ENCODE measurements around the gene CMTM5.
A peak's percentile ranks its signal among the peaks of the same experiment; 100 is the strongest.
"Not testable (repeated sequence)": the region's sequence is repeated elsewhere in the genome, so short reads cannot be mapped to it uniquely, and the experiment has no call there.

CMTM5 gene

DNA sequence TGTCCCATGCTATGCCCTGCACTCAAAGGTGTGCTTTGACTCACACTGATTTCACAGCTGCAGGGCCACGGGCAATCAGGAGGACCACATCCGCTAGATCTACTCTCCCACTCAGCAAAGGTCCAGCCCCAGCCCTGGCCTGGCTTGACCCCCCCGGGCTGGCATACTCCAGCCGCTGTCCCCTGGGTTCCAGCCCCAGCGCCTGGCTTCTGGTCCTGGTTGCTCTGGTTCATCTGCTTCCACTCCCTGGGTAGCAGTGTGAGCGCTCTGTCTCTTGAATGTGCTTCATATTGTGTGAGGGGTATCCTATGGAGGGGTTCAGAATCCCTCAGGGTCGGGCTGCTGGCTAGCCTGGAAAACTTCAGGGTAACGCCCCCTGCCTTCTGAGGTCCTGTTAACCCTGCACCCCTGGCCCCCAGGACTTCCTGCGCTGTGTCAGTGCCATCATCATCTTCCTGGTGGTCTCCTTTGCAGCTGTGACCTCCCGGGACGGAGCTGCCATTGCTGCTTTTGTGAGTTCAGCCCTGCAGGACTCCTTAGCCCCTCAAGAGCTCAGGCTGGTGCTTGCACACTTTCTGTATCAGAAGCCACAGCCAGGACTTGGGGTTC is 1.9 kb downstream of the CMTM5 start:
- no peak for DNase-seq (ENCODE audit: low read depth in 3 of 3)

DNA sequence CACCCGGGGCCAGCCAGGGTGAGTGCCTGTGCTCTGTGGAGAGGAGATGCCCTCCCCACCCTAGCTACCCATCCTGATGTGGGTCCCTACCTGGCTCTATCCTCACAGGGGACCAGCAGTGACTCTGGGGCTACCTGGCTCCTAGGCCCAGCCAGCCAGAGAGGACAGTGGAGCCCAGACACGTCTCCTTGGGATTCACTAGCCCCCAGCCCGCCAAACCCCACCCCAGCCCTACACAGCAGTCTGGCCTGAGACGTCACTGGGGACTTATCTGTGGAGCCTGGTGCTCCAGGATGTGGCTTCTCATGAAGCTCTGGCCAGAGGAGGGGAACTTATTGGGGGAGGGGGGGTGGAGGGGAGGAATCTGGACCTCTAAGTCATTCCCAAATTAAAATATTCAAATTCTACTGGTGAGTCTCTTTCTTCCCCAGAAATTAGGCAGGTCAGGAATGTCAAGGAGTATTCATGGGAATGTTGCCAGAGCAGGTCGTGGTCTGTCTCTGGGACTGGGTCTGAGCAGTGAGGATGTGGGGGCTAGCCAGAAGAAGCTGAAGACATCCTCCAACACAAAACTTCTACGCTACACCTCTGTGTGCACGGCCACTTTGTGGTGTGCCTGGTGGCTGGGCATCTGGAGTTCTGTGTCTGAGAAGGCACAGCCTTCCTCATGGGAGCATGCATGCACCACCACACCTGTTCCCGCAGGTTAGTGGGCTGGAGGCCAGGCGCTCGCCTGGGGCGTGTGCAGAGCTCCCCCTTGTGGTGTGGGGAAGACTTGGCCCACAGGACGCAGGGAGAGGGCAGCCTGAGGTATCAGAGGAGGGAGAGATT is 2.7 kb downstream of the CMTM5 start:
- peak; percentile 41 to 57 (median 46) for DNase-seq (ENCODE audit: low read depth in 3 of 3)

DNA sequence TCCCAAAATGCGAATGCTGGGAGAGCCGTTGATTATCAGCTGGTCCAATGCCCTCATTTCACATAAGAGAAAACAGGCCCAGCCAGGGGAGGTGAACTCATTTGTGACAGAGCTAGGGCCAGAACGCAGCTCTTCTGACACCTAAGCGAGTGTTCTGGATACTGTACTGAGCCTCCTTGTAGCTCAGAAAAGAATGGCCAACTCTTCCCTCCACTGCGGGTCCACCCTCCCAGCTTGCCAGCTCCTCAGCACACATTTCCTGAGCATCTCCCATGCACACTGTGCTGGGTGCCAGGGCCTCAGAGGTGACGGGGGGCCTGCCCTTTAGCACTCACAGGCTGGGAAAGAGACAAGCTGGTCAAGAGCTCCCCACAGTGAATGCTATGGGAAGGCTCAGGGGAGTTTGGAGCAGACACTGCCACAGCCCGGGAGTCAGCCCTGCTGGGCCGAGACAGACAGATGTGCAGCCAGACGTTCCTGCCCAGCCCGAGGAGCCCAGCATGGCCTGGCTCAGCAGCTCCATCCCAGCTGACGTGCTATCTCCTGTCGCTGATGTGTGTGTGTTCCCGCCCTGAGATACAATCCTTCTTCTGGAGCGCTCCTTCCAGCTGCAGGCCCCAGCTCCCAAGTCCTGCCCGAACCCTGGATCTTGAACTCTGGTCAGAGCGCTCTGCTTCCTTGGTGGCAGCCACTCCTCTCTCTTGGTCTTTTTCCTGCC is 3.5 kb downstream of the CMTM5 start:
- no peak for DNase-seq (ENCODE audit: low read depth in 3 of 3)

DNA sequence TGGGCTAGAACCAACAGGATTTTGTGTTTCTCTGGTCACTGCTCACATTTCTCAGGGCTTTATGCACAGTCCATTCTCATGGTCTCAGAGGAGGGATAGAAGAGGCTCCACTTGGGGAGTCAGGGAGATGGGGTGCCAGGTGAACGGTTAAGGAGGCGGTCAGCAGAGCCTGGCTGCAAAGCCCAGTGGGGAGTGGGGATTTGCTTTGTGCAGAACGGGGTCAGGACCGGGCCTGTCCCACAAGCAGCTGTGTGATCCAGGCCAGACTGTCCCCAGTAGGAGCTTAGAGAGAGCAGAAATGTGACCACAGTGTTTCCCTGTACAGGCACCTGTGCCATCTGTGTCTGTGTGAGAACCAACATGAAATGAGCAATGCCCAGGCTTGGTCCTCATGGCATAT is 4.1 kb downstream of the CMTM5 start:
- no peak for DNase-seq (ENCODE audit: low read depth in 3 of 3)

DNA sequence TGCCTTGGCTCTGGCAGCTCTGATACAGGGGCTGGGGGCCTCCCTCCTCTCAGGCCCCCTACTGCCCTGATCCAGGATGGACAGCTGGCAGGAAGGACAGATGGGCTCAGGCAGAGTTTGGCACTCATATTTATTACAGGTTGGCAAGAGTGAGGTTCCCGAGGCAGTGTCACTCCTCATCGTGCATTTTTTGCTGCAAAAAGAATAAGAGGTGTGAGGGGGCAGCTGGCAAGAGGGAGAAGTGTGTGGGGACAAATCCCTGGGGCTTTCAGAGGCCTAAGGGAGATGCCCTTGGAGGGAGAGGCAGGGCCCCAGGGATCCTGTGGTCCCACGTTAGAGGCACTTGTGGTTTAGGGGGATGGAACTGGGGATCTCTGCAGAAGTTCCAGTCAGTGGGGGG is 5.0 kb downstream of the CMTM5 start:
- DNase-seq (ENCODE audit: low read depth in 3 of 3) = no peak

DNA sequence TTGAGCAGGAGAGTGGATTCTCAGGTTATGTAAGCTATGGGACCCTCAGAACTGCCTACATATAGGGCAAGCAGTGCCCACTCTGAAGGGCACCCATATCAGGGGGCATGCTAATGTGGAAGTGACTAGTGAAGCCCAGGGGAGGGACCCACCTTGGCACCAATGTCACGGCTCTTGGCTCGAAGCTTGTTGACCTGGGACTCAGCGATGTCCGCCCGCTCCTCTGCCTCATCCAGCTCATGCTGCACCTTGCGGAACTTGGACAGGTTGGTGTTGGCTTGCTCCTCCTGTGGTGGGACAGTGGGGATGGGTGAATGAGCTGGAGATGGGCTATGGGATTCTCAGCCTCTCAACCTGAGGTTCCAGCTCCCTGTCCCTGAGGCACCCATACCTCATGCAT is 5.4 kb downstream of the CMTM5 start:
- DNase-seq (ENCODE audit: low read depth in 3 of 3) = no peak

DNA sequence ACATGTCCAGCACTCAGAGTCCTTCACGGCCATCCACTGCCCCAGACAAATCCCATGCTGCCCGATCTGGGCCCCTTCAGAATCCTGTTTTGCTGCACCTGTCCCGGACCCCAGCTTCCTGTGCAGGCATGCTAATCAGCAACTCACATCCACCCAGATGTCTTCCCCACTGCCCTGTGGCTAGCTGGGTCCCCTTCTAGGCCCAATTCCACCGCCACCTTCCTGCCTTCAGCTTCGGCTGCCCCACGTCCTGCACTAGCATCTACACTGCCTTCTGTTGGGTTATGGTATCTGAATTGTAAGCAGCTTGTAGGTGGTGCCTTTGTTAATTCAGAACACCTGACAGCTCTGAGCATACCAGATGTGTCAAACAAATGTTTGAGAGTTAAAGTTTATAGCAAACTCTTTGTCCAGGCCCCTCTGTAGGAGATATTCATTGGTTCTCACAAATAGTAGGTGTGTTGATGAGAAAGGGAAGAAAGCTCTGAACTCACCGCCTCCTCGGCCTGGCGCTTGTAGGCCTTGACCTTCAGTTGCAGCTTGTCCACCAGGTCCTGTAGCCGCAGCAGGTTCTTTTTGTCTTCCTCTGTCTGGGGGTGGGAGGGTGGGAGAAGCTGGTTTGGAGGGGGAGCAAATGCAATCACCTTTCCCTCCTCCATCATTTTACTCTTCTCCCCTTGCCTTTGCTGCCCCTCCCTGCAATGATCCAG is 6.0 kb downstream of the CMTM5 start:
- DNase-seq (ENCODE audit: low read depth in 3 of 3) = no peak

DNA sequence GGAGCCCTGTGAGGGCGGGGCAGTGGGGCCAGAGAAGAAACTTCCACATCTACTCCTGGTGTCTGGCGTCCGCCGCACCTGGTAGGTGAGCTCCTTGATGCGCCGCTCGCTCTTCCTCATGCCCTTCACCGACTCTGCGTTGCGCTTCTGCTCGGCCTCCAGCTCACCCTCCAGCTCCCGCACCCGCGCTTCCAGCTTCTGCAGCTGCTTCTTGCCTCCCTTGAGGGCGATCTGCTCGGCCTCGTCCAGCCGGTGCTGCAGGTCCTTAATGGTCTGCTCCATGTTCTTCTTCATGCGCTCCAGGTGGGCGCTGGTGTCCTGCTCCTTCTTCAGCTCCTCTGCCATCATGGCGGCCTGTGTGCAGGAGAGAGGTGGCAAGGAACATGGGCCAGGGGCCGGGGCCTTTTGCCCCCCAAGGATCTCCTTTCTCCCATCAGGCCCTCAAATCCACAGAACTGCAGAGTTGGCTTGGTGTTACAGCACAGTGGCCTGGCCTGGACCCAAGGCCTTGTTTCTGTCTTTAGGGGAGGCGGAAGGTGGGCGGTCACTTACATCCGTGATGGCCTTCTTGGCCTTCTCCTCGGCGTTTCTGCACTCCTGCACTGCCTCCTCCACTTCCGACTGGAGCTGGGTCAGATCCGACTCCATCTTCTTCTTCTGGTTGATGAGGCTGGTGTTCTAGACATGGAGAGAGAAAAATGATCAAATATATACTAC is 7.7 kb downstream of the CMTM5 start:
- no peak for DNase-seq (ENCODE audit: low read depth in 3 of 3)

DNA sequence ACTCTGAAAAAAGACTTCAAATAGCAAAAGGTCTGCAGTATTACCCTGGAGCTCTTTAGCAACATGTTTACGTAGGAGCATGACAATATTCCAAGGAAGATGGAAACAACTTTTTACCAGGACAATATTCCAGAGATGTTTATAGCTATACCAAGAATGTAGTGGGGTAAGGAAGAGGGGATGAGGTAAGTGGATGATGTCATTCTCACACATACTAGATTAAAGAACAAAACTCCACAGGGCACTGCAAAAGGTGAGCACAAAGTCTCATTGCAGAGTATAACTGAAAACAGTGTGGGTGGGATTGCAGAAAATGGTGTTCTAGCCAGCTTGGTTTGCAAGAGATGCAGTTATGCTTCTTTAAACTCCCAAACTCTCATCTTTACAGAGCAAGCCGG is 8.4 kb downstream of the CMTM5 start:
- no peak for DNase-seq (ENCODE audit: low read depth in 3 of 3)

DNA sequence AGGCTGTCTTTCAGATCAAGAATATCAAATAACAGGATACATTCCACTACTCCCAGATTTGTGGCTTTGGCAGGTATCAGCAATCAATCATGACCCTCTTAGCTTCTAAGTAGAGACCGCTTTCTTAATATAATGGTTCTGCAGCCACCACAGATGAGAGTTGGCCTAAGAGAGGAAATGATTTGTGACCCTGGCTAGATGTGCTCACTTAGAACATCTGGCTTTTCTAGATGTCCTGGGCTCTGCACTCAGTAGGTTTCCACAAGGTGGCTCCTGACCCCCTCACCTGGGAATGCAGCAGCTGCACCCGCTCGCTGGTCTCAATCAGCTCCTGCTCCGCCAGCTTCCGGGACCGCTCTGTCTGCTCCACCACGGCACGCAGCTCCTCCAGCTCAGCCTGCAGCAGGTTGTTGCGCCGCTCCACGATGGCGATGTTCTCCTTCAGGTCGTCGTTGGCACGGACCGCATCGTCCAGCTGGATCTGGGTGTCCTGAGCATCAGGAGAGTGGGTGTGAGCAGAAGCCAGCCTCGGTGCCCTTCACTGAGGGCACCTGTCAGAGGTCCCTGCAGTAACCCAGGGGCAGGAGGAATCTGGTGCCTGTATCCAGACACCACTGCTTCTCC is 8.9 kb downstream of the CMTM5 start:
- DNase-seq (ENCODE audit: low read depth in 3 of 3) = no peak

DNA sequence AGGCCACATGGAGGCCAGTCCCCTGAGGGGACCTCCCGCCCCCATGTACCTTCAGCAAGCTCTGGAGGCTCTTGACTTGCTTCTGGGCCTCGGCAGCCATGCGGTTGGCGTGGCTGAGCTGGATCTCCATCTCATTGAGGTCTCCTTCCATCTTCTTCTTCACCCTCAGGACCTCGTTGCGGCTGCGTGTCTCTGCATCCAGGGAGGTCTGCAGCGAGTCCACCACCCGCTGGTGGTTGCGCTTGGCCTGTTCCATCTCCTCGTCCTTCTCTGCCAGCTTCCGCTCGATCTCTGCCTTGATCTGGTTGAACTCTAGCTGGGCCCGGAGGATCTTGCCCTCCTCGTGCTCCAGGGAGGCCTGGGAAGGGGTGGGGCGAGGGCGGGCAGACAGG is 9.4 kb downstream of the CMTM5 start:
- not testable (repeated sequence) for DNase-seq (ENCODE audit: low read depth in 3 of 3)

DNA sequence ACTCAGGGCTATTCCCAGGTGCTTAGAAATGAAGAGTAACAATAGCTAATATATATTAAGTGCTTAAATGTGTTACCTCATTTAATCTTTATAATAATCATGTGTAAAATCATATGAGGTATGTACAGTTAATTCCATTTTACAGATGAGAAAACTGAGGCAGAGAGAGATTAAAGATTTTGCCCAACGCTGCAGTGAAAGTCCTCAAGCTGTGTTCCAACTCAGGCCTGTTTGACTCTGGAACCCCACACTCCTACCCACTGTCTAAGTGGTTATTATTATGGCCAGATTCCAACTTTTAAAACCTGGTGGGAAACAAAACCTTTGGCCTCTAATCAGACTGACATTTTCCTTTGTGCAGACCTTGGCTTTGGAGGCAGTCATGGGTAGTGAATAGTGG is 10.2 kb downstream of the CMTM5 start:
- DNase-seq (ENCODE audit: low read depth in 3 of 3) = no peak

DNA sequence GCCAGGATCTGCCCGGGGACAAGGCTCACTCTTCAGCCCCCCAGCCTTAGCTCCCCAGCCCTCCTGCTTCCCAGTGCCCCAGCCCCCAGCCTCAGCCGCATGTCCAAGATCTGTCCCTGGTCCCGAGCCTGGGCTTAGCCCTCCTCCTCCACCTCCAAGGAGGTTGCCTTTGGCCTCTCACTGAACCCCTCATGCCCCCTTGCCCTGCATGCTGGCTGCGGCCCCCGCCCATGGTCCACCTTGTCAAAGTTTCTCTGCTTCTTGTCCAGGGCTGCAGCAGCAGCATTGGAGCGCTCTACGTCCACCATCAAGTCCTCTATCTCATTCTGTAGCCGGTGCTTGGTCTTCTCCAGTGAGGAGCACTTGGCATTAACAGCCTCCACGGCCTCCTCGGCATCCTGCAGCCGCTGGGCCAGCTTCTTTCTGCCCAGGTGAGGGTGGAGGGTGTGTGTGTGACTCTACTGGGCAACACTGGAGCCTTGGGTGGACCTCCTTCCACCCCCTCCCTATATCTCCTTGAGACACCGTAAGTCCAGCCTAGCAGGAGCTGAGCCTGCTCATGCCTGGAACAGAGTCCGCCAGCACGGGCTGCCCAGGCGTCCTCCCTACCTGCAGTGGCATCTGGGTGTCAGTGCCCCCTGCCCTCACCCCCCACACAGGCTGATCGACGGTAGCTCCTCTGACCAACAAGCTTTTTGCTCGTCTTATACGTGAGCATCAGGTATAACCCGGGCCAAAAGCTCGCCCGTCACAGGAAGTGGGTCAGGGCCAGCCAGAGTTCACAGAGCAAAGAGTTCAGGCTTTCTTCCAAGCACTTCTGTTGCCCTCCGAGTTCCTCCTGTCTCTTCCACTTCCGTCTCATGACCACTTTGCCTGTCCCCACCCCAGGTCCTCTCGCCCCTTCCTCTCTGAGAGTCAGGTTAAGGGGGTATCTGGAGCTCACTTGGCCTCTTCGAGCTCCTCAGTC is 11.4 kb downstream of the CMTM5 start:
- DNase-seq (ENCODE audit: low read depth in 3 of 3) = no peak

DNA sequence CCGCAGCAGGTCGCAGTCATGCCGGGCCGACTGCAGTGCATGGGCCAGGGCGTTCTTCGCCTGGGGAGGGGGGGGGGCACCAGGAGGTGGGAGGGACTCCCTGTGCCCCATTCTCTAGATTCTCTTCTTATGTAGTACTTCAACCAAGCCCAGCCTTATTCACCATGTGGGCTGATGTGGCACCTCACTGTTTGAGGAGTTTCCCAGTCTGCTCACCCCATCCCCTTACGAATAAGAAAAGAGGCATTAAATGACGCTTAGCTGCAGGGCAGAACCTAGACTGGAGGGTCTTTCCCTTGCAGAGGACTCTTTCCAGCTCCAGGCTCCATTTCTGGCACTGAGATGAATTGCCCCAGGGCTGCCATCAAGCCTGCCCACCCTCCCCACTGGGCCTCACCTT is 12.2 kb downstream of the CMTM5 start:
- no peak for DNase-seq (ENCODE audit: low read depth in 3 of 3)

DNA sequence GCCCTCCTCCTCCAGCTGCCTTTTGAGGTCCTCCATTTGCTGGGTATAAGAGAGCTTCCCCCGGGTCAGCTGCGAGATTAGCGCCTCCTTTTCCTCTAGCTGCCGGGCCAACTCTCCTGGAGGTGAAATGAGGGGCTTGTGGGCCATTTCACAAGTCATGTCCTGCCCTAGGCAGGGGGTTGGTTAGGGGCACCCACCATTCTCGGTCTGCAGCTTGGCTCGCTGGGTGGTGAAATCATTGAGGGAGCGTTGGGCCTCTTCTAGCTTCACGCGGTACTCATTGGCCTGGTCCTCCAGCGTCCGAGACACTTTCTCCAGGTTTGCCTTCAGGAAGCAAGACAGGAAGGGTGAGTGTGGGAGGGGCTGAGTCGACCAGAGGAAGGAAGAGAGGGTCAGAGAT is 12.6 kb downstream of the CMTM5 start:
- DNase-seq (ENCODE audit: low read depth in 3 of 3) = no peak

DNA sequence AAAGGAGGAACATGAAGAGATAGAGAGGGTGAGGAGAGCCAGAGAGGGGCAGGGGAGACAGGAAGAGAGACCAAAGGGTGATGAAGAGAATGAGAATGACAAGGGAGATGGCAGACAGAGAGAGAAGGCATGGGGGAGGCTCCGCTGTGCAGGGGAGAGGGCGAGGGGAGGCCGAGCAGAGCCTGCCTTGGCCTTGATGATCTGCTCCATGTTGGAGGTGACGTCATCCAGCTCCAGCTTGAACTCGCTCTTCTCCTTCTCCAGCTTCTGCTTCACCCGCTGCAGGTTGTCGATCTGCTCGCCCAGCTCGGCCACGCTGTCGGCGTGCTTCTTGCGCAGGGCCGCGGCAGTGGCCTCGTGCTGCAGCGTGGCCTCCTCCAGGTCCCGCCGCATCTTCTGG is 13.0 kb downstream of the CMTM5 start:
- DNase-seq (ENCODE audit: low read depth in 3 of 3) = not testable (repeated sequence)

DNA sequence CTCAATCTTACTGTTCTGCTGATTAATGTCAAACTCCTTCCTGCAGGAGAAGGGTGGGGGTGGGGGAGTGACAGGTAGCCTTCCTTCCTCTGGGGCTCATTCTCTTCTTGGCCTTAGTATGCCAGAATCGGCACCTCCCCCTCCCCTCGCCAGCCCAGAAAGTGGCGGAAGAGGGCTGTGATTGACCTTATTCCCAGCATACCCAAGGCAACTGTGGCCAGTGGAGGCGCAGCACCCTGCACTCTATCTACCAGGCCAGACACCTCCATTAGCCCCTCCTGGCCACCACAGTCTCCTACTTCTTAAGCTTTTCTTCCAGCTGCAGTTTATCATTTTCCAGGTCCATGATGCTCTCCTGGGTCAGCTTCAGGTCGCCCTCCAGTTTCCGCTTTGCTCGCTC is 15.8 kb downstream of the CMTM5 start:
- DNase-seq (ENCODE audit: low read depth in 3 of 3) = no peak

DNA sequence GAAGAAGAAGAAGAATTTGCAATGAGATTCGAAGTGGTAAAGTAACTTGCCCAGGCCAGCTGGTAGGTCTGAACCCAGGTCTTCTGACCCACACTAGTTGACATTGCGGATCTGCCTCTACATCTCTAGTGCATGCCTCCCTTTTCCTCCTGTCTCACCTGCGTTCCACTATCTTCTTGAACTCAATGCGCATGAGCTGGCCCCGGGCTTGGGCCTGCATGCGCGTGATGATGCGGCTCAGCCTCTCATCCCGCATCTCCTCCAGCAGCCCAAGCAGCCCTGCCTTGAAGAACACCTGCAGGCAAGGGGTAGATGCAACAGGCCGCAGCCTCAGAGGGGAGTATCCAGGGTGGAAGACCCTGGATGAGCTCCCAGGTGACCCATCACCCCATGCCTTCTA is 19.3 kb downstream of the CMTM5 start:
- DNase-seq (ENCODE audit: low read depth in 3 of 3) = no peak

DNA sequence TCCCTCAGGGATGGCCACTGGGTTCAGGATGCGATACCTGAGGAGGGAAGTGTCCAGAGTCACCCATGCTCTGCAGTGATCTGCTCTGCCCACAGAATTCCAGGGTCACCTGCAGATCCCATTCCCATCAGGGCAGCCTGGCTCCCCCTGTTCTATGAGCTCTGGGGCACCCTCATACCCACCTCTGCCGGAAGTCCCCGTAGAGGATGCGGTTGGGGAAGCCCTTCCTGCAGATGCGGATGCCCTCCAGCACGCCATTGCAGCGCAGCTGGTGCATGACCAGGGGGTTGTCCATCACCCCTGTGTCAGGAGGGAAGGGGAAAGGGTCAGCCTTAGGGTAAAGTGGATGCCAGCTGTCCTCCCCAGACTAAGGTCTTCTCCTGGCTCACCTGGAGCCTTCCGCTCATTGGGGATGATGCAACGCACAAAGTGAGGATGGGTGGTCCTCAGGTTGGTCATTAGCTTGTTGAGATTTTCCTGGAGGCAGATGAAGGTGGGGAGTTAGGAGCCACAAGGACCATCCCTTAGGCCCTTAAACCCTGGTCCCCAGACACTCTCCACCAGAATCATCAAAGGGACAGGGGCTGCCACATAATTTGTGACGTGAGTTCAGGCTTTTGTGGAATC is 20.0 kb downstream of the CMTM5 start:
- DNase-seq (ENCODE audit: low read depth in 3 of 3) = no peak

DNA sequence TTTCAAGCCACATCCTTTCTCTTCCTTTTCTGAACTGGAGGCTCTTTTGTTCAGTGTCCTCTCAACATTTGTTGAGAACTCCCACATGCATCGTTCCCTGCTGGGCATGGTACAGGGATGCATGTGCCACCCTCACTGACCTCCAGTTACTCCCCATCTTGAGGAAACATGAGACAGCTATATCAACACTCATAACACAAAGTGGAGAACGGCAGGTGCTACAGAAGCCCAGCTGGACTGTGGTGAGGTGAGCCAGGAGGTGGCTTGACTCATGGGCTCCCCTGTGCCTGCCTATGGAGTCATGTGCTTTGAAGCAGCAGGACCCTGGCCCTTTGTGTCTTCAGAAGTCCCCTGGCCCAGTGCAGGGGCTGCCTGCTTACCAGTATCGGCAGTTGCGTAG is 21.5 kb downstream of the CMTM5 start:
- DNase-seq (ENCODE audit: low read depth in 3 of 3) = no peak

Data from stimulated activated CD4-positive, alpha-beta T cell treated with anti-CD3 and anti-CD28 coated beads, TNF-alpha, amount 100 ng/mL, for 4 hours (primary cell).